ENCODE data around the gene TMEM223.
A peak's percentile ranks its signal among the peaks of the same experiment; 100 is the strongest.

The TMEM223 gene

GRCh38 chr11:62782753-62783152 lies 9.1 kb downstream of the TMEM223 start:
- no peak overlapping the region for H3K27ac ChIP-seq
- TF ChIP-seq ZFX (IDR thresholded peaks at IDR 0.05; ENCODE audit: borderline replicate concordance) (no peak), CTCF (IDR thresholded peaks at IDR 0.05) (no peak)

- H3K27ac ChIP-seq: no peak overlapping the region
- TF ChIP-seq CTCF (IDR thresholded peaks at IDR 0.05) (no peak), ZFX (IDR thresholded peaks at IDR 0.05; ENCODE audit: borderline replicate concordance) (no peak)
Observed at GRCh38 chr11:62778441-62778840, 13.4 kb downstream of the TMEM223 start.

GRCh38 chr11:62777389-62777788 lies 14.4 kb downstream of the TMEM223 start:
- H3K27ac ChIP-seq: no peak overlapping the region
- TF ChIP-seq ZFX (IDR thresholded peaks at IDR 0.05; ENCODE audit: borderline replicate concordance): no peak
- TF ChIP-seq CTCF (IDR thresholded peaks at IDR 0.05): no peak

- H3K27ac ChIP-seq: no peak overlapping the region
- TF ChIP-seq CTCF (IDR thresholded peaks at IDR 0.05) (no peak), ZFX (IDR thresholded peaks at IDR 0.05; ENCODE audit: borderline replicate concordance) (no peak)
Observed at GRCh38 chr11:62775646-62776045, 16.2 kb downstream of the TMEM223 start.

- TF ChIP-seq CTCF (IDR thresholded peaks at IDR 0.05): no peak
- TF ChIP-seq ZFX (IDR thresholded peaks at IDR 0.05; ENCODE audit: borderline replicate concordance): no peak
- H3K27ac ChIP-seq: no peak overlapping the region
Observed at GRCh38 chr11:62774407-62774806, 17.4 kb downstream of the TMEM223 start.

GRCh38 chr11:62771144-62772021 lies 20.4 kb downstream of the TMEM223 start, which contains the start of gene TAF6L:
Gene TAF6L, plus strand, starts transcription at chr11:62771396. Its CDS starts 4,388 bp downstream, at chr11:62775784.
- H3K27ac ChIP-seq: peak within 1 kb of the TSS; percentile 94
- TF ChIP-seq ZFX (IDR thresholded peaks at IDR 0.05; ENCODE audit: borderline replicate concordance) (no peak), CTCF (IDR thresholded peaks at IDR 0.05) (no peak)

- TF ChIP-seq CTCF (IDR thresholded peaks at IDR 0.05): no peak
- TF ChIP-seq ZFX (IDR thresholded peaks at IDR 0.05; ENCODE audit: borderline replicate concordance): no peak
- peak overlapping the region; percentile 94 for H3K27ac ChIP-seq
Observed at GRCh38 chr11:62770778-62771143, 21.0 kb downstream of the TMEM223 start.

- peak overlapping the region; percentile 74 for H3K27ac ChIP-seq
Observed at GRCh38 chr11:62760867-62761227, 31.0 kb downstream of the TMEM223 start.
